Testis (tissue), 3 donors: Measurements from ENCODE around the gene RNGTT. TPM values are rescaled to one million over a fixed set of nuclear protein-coding genes. Genes with fewer than 3 reads are reported as not detected.

Source experiments
- DNase-seq: peaks from one replicate; pipeline ENCODE4 v3.0.0-alpha.2; 2019
- H3K27ac ChIP-seq, 2 donors: fragments of 200-600 bp; sonication (generic); one replicate each; pipeline ENCODE4 v1.5.1; 2019
- H3K27me3 ChIP-seq: fragments of 200-600 bp; sonication (generic); one replicate; pipeline ENCODE4 v1.5.1; 2019
- H3K36me3 ChIP-seq: fragments of 200-600 bp; sonication (generic); one replicate; pipeline ENCODE4 v1.5.1; 2017; ENCODE audit warnings: low read depth; ENCODE audit errors: missing control alignments
- H3K4me1 ChIP-seq: fragments of 200-600 bp; sonication (generic); one replicate; pipeline ENCODE4 v1.5.1; 2019
- H3K4me3 ChIP-seq, 2 donors: fragments of 200-600 bp; sonication (generic); one replicate each; pipeline ENCODE4 v1.5.1; 2017 to 2019
- H3K9me3 ChIP-seq: fragments of 200-600 bp; sonication (generic); one replicate; pipeline ENCODE4 v1.5.1; 2017
- CTCF ChIP-seq, 3 experiments: fragments of 450-650 bp in 2 of 3; fragments of 200-600 bp in 1 of 3; sonication (generic) in 1 of 3; IDR thresholded peaks; one replicate each; pipeline ENCODE4 v1.5.1; 2016 to 2019; ENCODE audit warnings: antibody characterized with exemption in 3 of 3, mild to moderate bottlenecking in 2 of 3, moderate library complexity in 1 of 3
- POLR2A ChIP-seq: fragments of 450-650 bp; IDR thresholded peaks from one replicate; pipeline ENCODE4 v1.6.1; 2017; ENCODE audit warnings: antibody characterized with exemption, mild to moderate bottlenecking, moderate library complexity
- WGBS, 2 donors: methylation state at CpG; one replicate each; pipeline ENCODE4 v1.1.5; 2018; 5-methylcytosine and 5-hydroxymethylcytosine counted together
- intact Hi-C: fragments of 100-400 bp; cut with DNase I; formaldehyde crosslinking; loops from one replicate; pipeline ENCODE4 v1.15.1; 2023; ENCODE audit warnings: low total_unique reads
- polyA plus RNA-seq: library from polyadenylated mRNA; stranded (reverse); fragments of 350-450 nt; fragmentation: Illumina TruSeq; extraction: RNeasy Lipid Tissue Mini Kit (QIAGEN cat#74804); gene quantifications from one replicate; pipeline ENCODE4 v1.2.3, GENCODE V29; 2014; ENCODE audit warnings: low read depth, low replicate concordance; ENCODE audit not compliant: insufficient read depth
- total RNA-seq, 2 donors: library from RNA; depleted of rRNA; stranded (reverse); fragments of >200 nt; gene quantifications; one replicate each; pipeline ENCODE4 v1.2.3, GENCODE V29; 2016

Gene RNGTT
- total and polyA plus RNA-seq, 3 donors from 2014 or later, result 19.4 to 27.0 (median 22.1) TPM

- DNase-seq, result no peak
- Histone ChIP-seq H3K27ac (no peak overlapping the region), H3K27me3 (no peaks in the 10 kb centered on the region), H3K4me3 (no peak overlapping the region), H3K9me3 (no peaks in the 10 kb centered on the region), H3K36me3 (no peaks in the 10 kb centered on the region), H3K4me1 (no peaks in the 10 kb centered on the region)
- no peak for TF ChIP-seq POLR2A
- no peak for TF ChIP-seq CTCF (IDR thresholded peaks at IDR 0.05)
- WGBS, 2 donors, result 77 to 83% methylated on average over 1 of the region's 1 CpG
- intact Hi-C loops, result no loop called here
Measured at GRCh38 chr6:88810701-88811100, 152.7 kb downstream of the RNGTT start.

GRCh38 chr6:88810089-88810488, 153.3 kb downstream of the RNGTT start:
- H3K27ac ChIP-seq, result no peak overlapping the region
- H3K36me3 ChIP-seq, result no peaks in the 10 kb centered on the region
- TF ChIP-seq POLR2A (no peak), CTCF (IDR thresholded peaks at IDR 0.05) (no peak)
- 82 to 88% methylated on average over 5 of the region's 5 CpGs for WGBS, 2 donors
- no peaks in the 10 kb centered on the region for H3K4me1 ChIP-seq
- no peaks in the 10 kb centered on the region for H3K27me3 ChIP-seq
- intact Hi-C loops, result no loop called here
- DNase-seq, result no peak
- no peak overlapping the region for H3K4me3 ChIP-seq
- H3K9me3 ChIP-seq, result no peaks in the 10 kb centered on the region

- H3K9me3 ChIP-seq, result no peaks in the 10 kb centered on the region
- intact Hi-C loops, result no loop called here
- DNase-seq, result no peak
Measured at GRCh38 chr6:88808381-88808780, 155.0 kb downstream of the RNGTT start.

GRCh38 chr6:88807622-88808021, 155.8 kb downstream of the RNGTT start:
- TF ChIP-seq CTCF (IDR thresholded peaks at IDR 0.05) (no peak), POLR2A (no peak)
- H3K9me3 ChIP-seq, result no peaks in the 10 kb centered on the region
- WGBS, 2 donors, result 86 to 97% methylated on average over 1 of the region's 1 CpG
- intact Hi-C loops, result no loop called here
- H3K27ac ChIP-seq, result no peak overlapping the region
- H3K27me3 ChIP-seq, result no peaks in the 10 kb centered on the region
- H3K4me3 ChIP-seq, result no peak overlapping the region
- H3K4me1 ChIP-seq, result no peaks in the 10 kb centered on the region
- no peaks in the 10 kb centered on the region for H3K36me3 ChIP-seq
- DNase-seq, result no peak

More at GRCh38 chr6:88808381-88808780, 155.0 kb downstream of the RNGTT start:
- TF ChIP-seq POLR2A (no peak), CTCF (IDR thresholded peaks at IDR 0.05) (no peak)
- H3K27me3 ChIP-seq, result no peaks in the 10 kb centered on the region
- no peak overlapping the region for H3K27ac ChIP-seq
- no peaks in the 10 kb centered on the region for H3K36me3 ChIP-seq
- H3K4me1 ChIP-seq, result no peaks in the 10 kb centered on the region
- H3K4me3 ChIP-seq, result no peak overlapping the region

GRCh38 chr6:88806728-88807127, 156.7 kb downstream of the RNGTT start:
- H3K9me3 ChIP-seq, result no peaks in the 10 kb centered on the region
- no peaks in the 10 kb centered on the region for H3K4me1 ChIP-seq
- no peaks in the 10 kb centered on the region for H3K36me3 ChIP-seq
- H3K27ac ChIP-seq, result no peak overlapping the region
- DNase-seq, result no peak
- no peaks in the 10 kb centered on the region for H3K27me3 ChIP-seq
- no peak for TF ChIP-seq CTCF (IDR thresholded peaks at IDR 0.05)
- no peak for TF ChIP-seq POLR2A
- H3K4me3 ChIP-seq, result no peak overlapping the region
- 89 to 97% methylated on average over 4 of the region's 4 CpGs for WGBS, 2 donors
- intact Hi-C loops, result no loop called here
